ENCODE measurements around the gene DCDC2.
"Not testable (repeated sequence)": the region's sequence is repeated elsewhere in the genome, so short reads cannot be mapped to it uniquely, and the experiment has no call there.

The DCDC2 gene

GRCh38 chr6:24323632-24324337 lies 34.1 kb downstream of the DCDC2 start:
- DNase-seq = no peak

GRCh38 chr6:24322924-24323323 lies 34.9 kb downstream of the DCDC2 start:
- DNase-seq = no peak

- DNase-seq = not testable (repeated sequence)
Measured at GRCh38 chr6:24322446-24322845, 35.4 kb downstream of the DCDC2 start.

GRCh38 chr6:24321538-24322162 lies 36.2 kb downstream of the DCDC2 start:
- DNase-seq = no peak

- DNase-seq = no peak
Measured at GRCh38 chr6:24313251-24314141, 44.4 kb downstream of the DCDC2 start.

- not testable (repeated sequence) for DNase-seq
Measured at GRCh38 chr6:24311775-24312174, 46.1 kb downstream of the DCDC2 start.

GRCh38 chr6:24307881-24308280 lies 50.0 kb downstream of the DCDC2 start:
- no peak for DNase-seq

- DNase-seq = no peak
Measured at GRCh38 chr6:24306936-24307335, 50.9 kb downstream of the DCDC2 start.

- no peak for DNase-seq
Measured at GRCh38 chr6:24306038-24306437, 51.8 kb downstream of the DCDC2 start.

- DNase-seq = no peak
Measured at GRCh38 chr6:24296944-24297343, 60.9 kb downstream of the DCDC2 start.

GRCh38 chr6:24293852-24294251 lies 64.0 kb downstream of the DCDC2 start:
- not testable (repeated sequence) for DNase-seq

GRCh38 chr6:24287239-24287638 lies 70.6 kb downstream of the DCDC2 start:
- DNase-seq = no peak

- DNase-seq = no peak
Measured at GRCh38 chr6:24284006-24284405, 73.9 kb downstream of the DCDC2 start.

GRCh38 chr6:24283043-24283985 lies 74.5 kb downstream of the DCDC2 start:
- peak; percentile 61 for DNase-seq

- no peak for DNase-seq
Measured at GRCh38 chr6:24274441-24275083, 83.3 kb downstream of the DCDC2 start.

GRCh38 chr6:24273096-24273870 lies 84.6 kb downstream of the DCDC2 start:
- peak; percentile 35 for DNase-seq

GRCh38 chr6:24272553-24272952 lies 85.3 kb downstream of the DCDC2 start:
- no peak for DNase-seq

GRCh38 chr6:24272148-24272547 lies 85.7 kb downstream of the DCDC2 start:
- DNase-seq = no peak

GRCh38 chr6:24270011-24270410 lies 87.8 kb downstream of the DCDC2 start:
- no peak for DNase-seq

- DNase-seq = not testable (repeated sequence)
Measured at GRCh38 chr6:24258214-24258613, 99.6 kb downstream of the DCDC2 start.

- no peak for DNase-seq
Measured at GRCh38 chr6:24257282-24257681, 100.6 kb downstream of the DCDC2 start.

All from NCI-H2107 (cell line).